ENCODE results near the gene TMEM126A. TPM values are rescaled to one million over a fixed set of nuclear protein-coding genes. Genes with fewer than 3 reads are reported as not detected.

Gene TMEM126A
- polyA plus RNA-seq, 1 donor from 2014 or later, result 115 TPM

DNA sequence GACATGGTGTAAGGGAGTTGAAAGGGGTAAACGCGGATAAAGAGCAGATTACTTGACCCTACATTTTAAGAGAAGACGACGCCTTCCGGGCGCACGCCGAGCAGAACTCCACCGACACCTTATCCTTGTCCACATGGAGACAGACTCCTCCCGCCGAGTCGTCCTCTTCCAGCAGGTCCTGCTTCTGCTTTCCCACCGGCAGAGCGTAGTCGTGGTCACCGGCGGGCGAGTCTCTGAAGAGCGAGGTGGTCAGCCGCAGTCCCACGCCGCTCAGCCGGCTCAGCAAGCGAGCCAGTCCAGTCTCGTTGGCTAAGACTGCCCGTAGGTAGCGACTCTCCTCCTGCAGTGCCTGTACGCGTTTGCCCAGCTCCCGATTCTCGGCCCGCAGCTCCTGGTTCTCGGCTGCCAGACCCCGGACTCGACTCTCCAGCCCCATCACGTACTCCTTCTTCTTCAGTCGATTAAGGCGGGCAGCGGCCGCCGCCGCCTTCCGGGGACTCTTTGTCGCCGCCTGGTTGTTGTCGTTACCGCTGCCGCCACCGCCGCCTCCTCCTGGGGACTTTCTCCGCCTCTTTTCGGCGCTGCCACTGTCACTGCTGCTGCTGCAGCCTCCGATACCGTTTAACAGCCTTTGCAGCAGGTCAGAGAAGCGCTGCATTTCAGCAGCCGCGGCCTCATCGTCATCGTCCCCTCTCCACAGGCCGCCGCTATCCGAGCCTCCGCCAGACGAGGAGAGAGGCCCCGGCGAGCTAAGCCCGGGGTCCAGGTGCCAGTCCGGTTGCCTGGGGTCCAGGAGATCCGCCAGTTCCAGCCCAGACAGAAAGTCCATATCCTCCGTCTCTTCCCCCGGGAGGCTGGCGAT, 16.2 kb downstream of the TMEM126A start:
- H4K20me1 ChIP-seq (ENCODE audit: insufficient read depth), result peaks cover 13% of the 10 kb centered on the region
- peak overlapping the region; percentile 97 for H3K9ac ChIP-seq (ENCODE audit: low read length)
- no peaks in the 10 kb centered on the region for H3F3A ChIP-seq (ENCODE audit: insufficient read depth, low read length, poor library complexity, severe bottlenecking)
- peak overlapping the region; percentile 65 for H2AFZ ChIP-seq (ENCODE audit: low read depth, low read length)
- H3K79me2 ChIP-seq (replicated peaks; ENCODE audit: insufficient read depth, low read length), result peaks cover 49% of the 10 kb centered on the region
- H3K27me3 ChIP-seq (ENCODE audit: insufficient read depth, low read depth, low read length), result no peaks in the 10 kb centered on the region
- H3K36me3 ChIP-seq (ENCODE audit: insufficient read depth, low read length), result peaks cover 7% of the 10 kb centered on the region
- peak overlapping the region; percentile 82 for H3K4me2 ChIP-seq (ENCODE audit: low read length)
- H3K9me3 ChIP-seq (ENCODE audit: low read length), result no peaks in the 10 kb centered on the region
- TF ChIP-seq TAF1 (IDR thresholded peaks at IDR 0.05; ENCODE audit: low read depth), result peak; percentile 50
- TF ChIP-seq EP300 (conservative IDR thresholded peaks at IDR 0.05; ENCODE audit: poor library complexity, severe bottlenecking), result no peak
- TF ChIP-seq, protein P1, sequence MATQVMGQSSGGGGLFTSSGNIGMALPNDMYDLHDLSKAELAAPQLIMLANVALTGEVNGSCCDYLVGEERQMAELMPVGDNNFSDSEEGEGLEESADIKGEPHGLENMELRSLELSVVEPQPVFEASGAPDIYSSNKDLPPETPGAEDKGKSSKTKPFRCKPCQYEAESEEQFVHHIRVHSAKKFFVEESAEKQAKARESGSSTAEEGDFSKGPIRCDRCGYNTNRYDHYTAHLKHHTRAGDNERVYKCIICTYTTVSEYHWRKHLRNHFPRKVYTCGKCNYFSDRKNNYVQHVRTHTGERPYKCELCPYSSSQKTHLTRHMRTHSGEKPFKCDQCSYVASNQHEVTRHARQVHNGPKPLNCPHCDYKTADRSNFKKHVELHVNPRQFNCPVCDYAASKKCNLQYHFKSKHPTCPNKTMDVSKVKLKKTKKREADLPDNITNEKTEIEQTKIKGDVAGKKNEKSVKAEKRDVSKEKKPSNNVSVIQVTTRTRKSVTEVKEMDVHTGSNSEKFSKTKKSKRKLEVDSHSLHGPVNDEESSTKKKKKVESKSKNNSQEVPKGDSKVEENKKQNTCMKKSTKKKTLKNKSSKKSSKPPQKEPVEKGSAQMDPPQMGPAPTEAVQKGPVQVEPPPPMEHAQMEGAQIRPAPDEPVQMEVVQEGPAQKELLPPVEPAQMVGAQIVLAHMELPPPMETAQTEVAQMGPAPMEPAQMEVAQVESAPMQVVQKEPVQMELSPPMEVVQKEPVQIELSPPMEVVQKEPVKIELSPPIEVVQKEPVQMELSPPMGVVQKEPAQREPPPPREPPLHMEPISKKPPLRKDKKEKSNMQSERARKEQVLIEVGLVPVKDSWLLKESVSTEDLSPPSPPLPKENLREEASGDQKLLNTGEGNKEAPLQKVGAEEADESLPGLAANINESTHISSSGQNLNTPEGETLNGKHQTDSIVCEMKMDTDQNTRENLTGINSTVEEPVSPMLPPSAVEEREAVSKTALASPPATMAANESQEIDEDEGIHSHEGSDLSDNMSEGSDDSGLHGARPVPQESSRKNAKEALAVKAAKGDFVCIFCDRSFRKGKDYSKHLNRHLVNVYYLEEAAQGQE (IDR thresholded peaks at IDR 0.05; ENCODE audit: borderline replicate concordance), result no peak
- TF ChIP-seq POLR2AphosphoS5 (IDR thresholded peaks at IDR 0.05), result peak; percentile 67
- peak; percentile 49 for TF ChIP-seq RAD21 (conservative IDR thresholded peaks at IDR 0.05)
- TF ChIP-seq SMC3 (conservative IDR thresholded peaks at IDR 0.05; ENCODE audit: poor library complexity), result peak; percentile 63
- TF ChIP-seq MXI1 (conservative IDR thresholded peaks at IDR 0.05; ENCODE audit: poor library complexity, severe bottlenecking), result peak; percentile 1
- TF ChIP-seq, protein P2, sequence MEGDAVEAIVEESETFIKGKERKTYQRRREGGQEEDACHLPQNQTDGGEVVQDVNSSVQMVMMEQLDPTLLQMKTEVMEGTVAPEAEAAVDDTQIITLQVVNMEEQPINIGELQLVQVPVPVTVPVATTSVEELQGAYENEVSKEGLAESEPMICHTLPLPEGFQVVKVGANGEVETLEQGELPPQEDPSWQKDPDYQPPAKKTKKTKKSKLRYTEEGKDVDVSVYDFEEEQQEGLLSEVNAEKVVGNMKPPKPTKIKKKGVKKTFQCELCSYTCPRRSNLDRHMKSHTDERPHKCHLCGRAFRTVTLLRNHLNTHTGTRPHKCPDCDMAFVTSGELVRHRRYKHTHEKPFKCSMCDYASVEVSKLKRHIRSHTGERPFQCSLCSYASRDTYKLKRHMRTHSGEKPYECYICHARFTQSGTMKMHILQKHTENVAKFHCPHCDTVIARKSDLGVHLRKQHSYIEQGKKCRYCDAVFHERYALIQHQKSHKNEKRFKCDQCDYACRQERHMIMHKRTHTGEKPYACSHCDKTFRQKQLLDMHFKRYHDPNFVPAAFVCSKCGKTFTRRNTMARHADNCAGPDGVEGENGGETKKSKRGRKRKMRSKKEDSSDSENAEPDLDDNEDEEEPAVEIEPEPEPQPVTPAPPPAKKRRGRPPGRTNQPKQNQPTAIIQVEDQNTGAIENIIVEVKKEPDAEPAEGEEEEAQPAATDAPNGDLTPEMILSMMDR (IDR thresholded peaks at IDR 0.05; ENCODE audit: poor library complexity, severe bottlenecking), result peak; percentile 72
- H3K9me2 ChIP-seq (ENCODE audit: insufficient read depth, low read length), result no peaks in the 10 kb centered on the region
- H3K27ac ChIP-seq (ENCODE audit: low read length), result peak overlapping the region; percentile 96
- peak overlapping the region; percentile 89 for H3K4me3 ChIP-seq (ENCODE audit: low read length)

DNA sequence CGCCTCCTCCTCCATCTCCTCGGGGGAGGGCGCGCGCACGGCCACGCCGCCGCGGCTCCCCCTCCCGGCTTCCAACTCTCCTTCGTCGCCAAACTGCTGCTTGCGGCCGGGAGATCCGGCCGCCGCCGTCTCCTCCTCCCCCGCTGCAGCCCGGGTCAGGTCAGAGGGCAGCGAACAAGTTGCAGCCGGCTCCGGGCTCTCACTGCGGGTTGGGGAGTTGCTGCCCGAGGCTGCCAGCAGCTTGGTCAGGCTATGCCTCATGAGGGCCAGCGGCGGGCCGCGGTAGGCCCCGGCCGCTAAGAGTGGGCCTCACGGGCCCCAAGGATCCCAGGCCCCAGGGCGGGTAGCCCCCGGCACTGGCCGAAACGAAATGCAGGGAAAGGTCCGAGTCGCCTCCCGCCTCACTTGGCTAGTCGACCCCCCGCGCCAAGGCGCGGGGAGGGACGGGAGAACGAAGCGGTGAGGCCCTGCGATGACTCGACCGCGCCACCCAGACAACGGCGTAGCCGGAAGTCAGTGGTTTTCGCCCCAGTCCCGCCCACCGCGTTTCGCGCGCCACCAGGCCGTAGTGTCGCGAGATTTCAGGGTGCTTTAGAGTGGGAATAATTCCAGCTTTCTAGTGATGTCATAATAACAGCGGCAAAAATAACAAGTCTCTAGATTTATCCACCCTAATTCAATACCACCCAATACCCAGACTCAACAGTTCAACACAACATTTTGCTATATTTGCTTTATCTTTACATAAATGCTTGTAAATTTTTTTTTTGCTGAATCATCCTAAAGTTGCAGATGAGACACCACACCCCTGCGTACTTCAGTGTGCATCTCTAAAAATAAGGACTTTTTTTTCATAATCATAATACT, 17.1 kb downstream of the TMEM126A start, which contains the start of gene CREBZF:
Gene CREBZF, minus strand, starts transcription at position 515 of the 867 bp plus-strand sequence. Its CDS starts 254 bp downstream, at position 261.
- H3K9me2 ChIP-seq (ENCODE audit: insufficient read depth, low read length), result no peaks in the 10 kb centered on the region
- peaks cover 13% of the 10 kb centered on the region for H4K20me1 ChIP-seq (ENCODE audit: insufficient read depth)
- peak within 1 kb of the TSS; percentile 96 for H3K27ac ChIP-seq (ENCODE audit: low read length)
- peak within 1 kb of the TSS; percentile 89 for H3K4me3 ChIP-seq (ENCODE audit: low read length)
- H3K9me3 ChIP-seq (ENCODE audit: low read length), result no peaks in the 10 kb centered on the region
- TF ChIP-seq, protein P2 (IDR thresholded peaks at IDR 0.05; ENCODE audit: poor library complexity, severe bottlenecking), result no peak
- TF ChIP-seq RAD21 (conservative IDR thresholded peaks at IDR 0.05) (no peak), MXI1 (conservative IDR thresholded peaks at IDR 0.05; ENCODE audit: poor library complexity, severe bottlenecking) (peak; percentile 65), EZH2 (IDR thresholded peaks at IDR 0.05; ENCODE audit: borderline replicate concordance, insufficient read depth, low read length, poor library complexity, severe bottlenecking) (no peak), TAF1 (IDR thresholded peaks at IDR 0.05; ENCODE audit: low read depth) (peak; percentile 41), POLR2AphosphoS5 (IDR thresholded peaks at IDR 0.05) (peak; percentile 97), SMC3 (conservative IDR thresholded peaks at IDR 0.05; ENCODE audit: poor library complexity) (no peak), EP300 (conservative IDR thresholded peaks at IDR 0.05; ENCODE audit: poor library complexity, severe bottlenecking) (peak; percentile 32)
- TF ChIP-seq, protein P1 (IDR thresholded peaks at IDR 0.05; ENCODE audit: borderline replicate concordance), result peak; percentile 72
- peaks cover 7% of the 10 kb centered on the region for H3K36me3 ChIP-seq (ENCODE audit: insufficient read depth, low read length)
- no peaks in the 10 kb centered on the region for H3K27me3 ChIP-seq (ENCODE audit: insufficient read depth, low read depth, low read length)
- peaks cover 40% of the 10 kb centered on the region for H3K79me2 ChIP-seq (replicated peaks; ENCODE audit: insufficient read depth, low read length)
- peak within 1 kb of the TSS; percentile 56 for H3K4me2 ChIP-seq (ENCODE audit: low read length)
- peak within 1 kb of the TSS; percentile 97 for H3K9ac ChIP-seq (ENCODE audit: low read length)
- peak within 1 kb of the TSS; percentile 65 for H2AFZ ChIP-seq (ENCODE audit: low read depth, low read length)
- no peaks in the 10 kb centered on the region for H3F3A ChIP-seq (ENCODE audit: insufficient read depth, low read length, poor library complexity, severe bottlenecking)

Measured in neural cell (in vitro differentiated cells).